Measurements from ENCODE around the gene ZGPAT.

- no peak for TF ChIP-seq CTCF (IDR thresholded peaks at IDR 0.05)
- TF ChIP-seq POLR2A (IDR thresholded peaks at IDR 0.05; ENCODE audit: low read depth) = no peak
- no peak for TF ChIP-seq POLR2AphosphoS5 (IDR thresholded peaks at IDR 0.05)
- no peak for TF ChIP-seq EP300 (IDR thresholded peaks at IDR 0.05)
These were observed 43.1 kb downstream of the ZGPAT start for GRCh38 chr20:63750807-63751470.
